ENCODE measurements around the gene PUDP. TPM values are rescaled to one million over a fixed set of nuclear protein-coding genes. Genes with fewer than 3 reads are reported as not detected.

The PUDP gene
- total RNA-seq, 1 donor from 2014 or later: 63.6 TPM

DNA sequence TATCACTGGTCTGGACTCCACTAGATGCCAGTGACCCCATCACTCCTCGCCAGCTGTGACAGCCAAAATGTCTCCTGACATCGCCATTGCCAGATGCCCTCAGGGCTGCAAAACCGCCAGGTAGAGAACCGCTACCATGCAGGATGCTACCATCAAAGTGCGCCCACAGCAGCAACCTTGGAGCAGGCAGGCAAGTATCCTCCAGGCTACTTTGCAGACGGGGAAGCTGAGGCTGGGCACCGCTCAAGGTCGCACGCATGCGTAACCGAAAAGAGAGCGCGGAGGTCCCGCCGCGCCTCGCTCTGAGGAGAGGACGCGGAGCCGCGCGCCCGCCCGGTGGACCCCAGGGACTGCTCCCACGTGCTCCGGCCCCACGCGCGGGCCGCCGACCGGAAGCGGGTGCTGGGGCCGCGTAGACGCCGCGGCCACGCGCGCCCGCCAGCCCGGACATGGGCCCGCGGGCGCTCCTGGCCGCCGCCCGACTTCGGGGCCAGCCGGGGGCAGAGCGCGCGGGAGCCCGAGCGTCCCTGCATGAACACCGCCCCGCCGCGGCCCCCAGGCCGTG, 458 bp downstream of the PUDP start, which contains the start of gene STS:
Gene STS (plus strand): TSS at position 300 of the 565 bp plus-strand sequence. CDS start 105,488 bp downstream, outside the sequence.
- H3K4me3 Mint-ChIP-seq: peak within 1 kb of the TSS; percentile 95

DNA sequence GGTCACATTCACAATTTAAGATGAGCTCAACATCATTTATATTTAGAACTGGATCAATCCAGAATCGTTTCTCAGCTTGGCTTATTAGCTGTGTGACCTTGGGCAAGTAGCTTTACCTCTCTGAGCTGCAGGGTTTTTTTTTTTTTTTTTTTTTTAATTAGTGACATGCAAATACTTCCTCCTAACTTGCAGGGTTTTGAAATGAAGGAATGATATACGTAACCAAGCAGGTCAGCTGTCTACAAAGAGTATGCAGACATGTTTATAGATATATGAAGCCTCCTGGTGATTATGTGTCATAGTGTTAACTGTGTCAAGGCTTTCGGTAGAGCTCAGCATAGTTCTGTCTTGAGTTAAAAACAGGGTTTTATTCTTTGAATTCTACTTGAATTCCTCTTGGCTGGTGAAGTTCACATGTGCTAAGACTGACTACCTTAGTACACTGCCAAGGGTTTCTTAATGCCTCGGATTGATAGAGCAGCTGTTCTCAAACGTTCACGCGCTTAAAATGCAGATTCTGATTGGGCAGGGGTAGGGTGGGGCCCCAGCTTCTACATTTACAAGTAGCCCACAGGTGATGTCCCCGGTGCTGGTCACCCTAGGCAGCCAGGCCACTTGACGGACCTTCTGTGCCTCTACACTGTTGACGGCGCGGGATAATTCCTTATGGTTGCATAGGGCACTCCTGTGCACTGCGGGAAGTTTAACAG, 1.1 kb downstream of the PUDP start:
- Mint-ChIP-seq H3K4me3 (peak overlapping the region; percentile 95), H3K9me3 (peaks cover 3% of the 10 kb centered on the region), H3K27ac (peak overlapping the region; percentile 89), H3K36me3 (peaks cover 4% of the 10 kb centered on the region), H3K27me3 (no peaks in the 10 kb centered on the region), H3K4me1 (ENCODE audit: unreplicated experiment) (peaks cover 29% of the 10 kb centered on the region)
- TF ChIP-seq, protein P1, sequence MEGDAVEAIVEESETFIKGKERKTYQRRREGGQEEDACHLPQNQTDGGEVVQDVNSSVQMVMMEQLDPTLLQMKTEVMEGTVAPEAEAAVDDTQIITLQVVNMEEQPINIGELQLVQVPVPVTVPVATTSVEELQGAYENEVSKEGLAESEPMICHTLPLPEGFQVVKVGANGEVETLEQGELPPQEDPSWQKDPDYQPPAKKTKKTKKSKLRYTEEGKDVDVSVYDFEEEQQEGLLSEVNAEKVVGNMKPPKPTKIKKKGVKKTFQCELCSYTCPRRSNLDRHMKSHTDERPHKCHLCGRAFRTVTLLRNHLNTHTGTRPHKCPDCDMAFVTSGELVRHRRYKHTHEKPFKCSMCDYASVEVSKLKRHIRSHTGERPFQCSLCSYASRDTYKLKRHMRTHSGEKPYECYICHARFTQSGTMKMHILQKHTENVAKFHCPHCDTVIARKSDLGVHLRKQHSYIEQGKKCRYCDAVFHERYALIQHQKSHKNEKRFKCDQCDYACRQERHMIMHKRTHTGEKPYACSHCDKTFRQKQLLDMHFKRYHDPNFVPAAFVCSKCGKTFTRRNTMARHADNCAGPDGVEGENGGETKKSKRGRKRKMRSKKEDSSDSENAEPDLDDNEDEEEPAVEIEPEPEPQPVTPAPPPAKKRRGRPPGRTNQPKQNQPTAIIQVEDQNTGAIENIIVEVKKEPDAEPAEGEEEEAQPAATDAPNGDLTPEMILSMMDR (conservative IDR thresholded peaks at IDR 0.05): no peak
- DNase-seq (ENCODE audit: extremely low spot score, unreplicated experiment): no peak

More for the DNA sequence above, 458 bp downstream of the PUDP start, which contains the start of gene STS:
- peak within 1 kb of the TSS; percentile 89 for H3K27ac Mint-ChIP-seq
- H3K36me3 Mint-ChIP-seq: no peaks in the 10 kb centered on the region
- H3K4me1 Mint-ChIP-seq (ENCODE audit: unreplicated experiment): peaks cover 29% of the 10 kb centered on the region
- H3K9me3 Mint-ChIP-seq: peaks cover 3% of the 10 kb centered on the region
- no peaks in the 10 kb centered on the region for H3K27me3 Mint-ChIP-seq
- DNase-seq (ENCODE audit: extremely low spot score, unreplicated experiment): peak; percentile 76
- TF ChIP-seq, protein P1 (conservative IDR thresholded peaks at IDR 0.05): no peak

DNA sequence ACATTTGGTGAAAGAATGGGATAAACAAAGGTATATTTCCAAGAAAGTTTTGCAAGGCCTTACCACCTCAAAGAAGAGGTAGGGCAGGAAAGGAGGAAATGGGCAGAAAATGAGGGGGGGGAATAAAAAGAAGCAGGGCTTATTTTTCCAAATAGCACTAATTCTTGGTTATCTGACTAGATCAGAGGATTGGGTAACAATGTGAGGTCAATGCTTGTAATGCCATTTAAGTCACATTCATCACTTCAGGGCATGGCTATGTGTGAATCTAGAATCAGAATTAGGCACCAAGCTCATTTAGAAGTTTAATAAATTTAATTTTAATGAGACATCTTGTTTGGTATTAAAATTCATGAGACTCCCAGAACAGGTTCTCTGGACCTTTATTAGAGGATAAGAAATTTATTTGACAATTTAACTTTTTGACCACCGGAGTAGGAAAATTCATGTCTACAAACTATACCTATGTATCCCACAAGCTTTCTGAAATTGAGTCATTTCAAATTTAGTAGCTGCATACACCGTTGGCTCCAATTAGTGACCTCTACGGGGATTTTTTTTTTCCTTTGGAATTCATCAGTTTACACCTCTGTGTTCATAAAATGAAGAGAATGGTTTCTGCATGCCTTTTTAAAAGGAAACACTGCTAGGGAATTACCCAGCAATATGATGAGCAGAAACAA, 1.8 kb downstream of the PUDP start:
- Mint-ChIP-seq H3K27me3 (no peaks in the 10 kb centered on the region), H3K27ac (peak overlapping the region; percentile 89), H3K36me3 (peaks cover 9% of the 10 kb centered on the region), H3K9me3 (peaks cover 3% of the 10 kb centered on the region), H3K4me3 (peak overlapping the region; percentile 95), H3K4me1 (ENCODE audit: unreplicated experiment) (peaks cover 29% of the 10 kb centered on the region)
- DNase-seq (ENCODE audit: extremely low spot score, unreplicated experiment): no peak
- TF ChIP-seq, protein P1 (conservative IDR thresholded peaks at IDR 0.05): peak; percentile 17

DNA sequence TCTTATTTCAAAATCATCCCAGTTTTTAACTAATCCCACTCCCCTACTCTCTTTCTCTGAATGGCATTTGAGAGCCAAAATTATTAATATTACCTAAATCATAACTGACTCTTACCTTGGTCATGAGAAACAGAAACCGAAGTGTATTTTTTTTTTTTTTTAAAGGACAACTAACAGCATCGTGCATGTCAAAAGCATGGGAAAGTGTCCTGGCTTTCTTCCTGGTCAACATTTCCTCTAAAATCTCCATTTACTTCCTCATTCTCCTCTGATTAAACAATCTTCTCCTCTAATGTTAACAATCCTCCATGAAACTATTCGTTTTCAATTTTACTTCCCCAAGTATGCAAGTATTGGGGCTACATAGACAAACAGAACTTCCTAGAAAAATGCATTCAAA, 2.5 kb downstream of the PUDP start:
- Mint-ChIP-seq H3K27me3 (no peaks in the 10 kb centered on the region), H3K27ac (peak overlapping the region; percentile 89), H3K9me3 (peaks cover 3% of the 10 kb centered on the region), H3K4me1 (ENCODE audit: unreplicated experiment) (peaks cover 29% of the 10 kb centered on the region), H3K36me3 (peaks cover 11% of the 10 kb centered on the region), H3K4me3 (peak overlapping the region; percentile 95)
- TF ChIP-seq, protein P1 (conservative IDR thresholded peaks at IDR 0.05): no peak
- no peak for DNase-seq (ENCODE audit: extremely low spot score, unreplicated experiment)

DNA sequence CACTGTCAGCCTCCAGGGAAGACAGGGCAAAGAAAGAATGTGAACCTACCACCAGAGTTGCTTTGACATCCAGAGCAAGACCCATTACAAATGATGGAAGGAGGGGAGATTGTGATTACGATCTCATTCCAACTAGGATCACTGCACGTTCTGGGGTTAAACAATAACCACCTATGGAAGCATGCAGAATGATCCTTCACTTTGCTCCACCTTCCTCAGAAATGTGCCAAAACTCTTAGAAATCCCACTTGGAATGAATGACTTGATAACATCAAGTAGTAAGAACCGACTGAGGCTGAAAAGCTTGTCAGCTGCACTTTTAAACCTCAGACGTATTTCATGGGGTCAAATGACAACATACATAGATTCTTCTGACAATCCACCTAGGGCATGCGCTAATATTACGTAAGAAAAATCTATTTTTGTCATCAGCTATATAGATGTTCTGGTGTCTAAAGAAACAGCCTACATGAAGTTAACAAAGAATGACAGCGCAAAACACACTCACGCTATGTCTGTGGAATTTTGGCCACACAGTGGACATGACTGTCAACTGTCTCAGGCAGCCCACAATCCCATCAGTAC, 3.9 kb downstream of the PUDP start:
- Mint-ChIP-seq H3K36me3 (peaks cover 15% of the 10 kb centered on the region), H3K27me3 (no peaks in the 10 kb centered on the region), H3K4me3 (peak overlapping the region; percentile 82), H3K4me1 (ENCODE audit: unreplicated experiment) (peaks cover 29% of the 10 kb centered on the region), H3K27ac (peak overlapping the region; percentile 96), H3K9me3 (peaks cover 3% of the 10 kb centered on the region)
- TF ChIP-seq, protein P1 (conservative IDR thresholded peaks at IDR 0.05): no peak
- DNase-seq (ENCODE audit: extremely low spot score, unreplicated experiment): no peak
